Kidney epithelial cell (primary cell): Measurements from ENCODE around the gene ZFPL1. TPM values are rescaled to one million over a fixed set of nuclear protein-coding genes. Genes with fewer than 3 reads are reported as not detected.

Experiments used
- DNase-seq: peaks from one replicate; pipeline ENCODE4 v3.0.0-alpha.2; 2010; ENCODE audit warnings: low read depth
- H3K27me3 ChIP-seq: 2 replicates; pipeline ENCODE4 v1.6.0; 2011; ENCODE audit warnings: low read length; ENCODE audit not compliant: control insufficient read depth, insufficient read depth
- H3K36me3 ChIP-seq: 2 replicates; pipeline ENCODE4 v1.5.1; 2011; ENCODE audit warnings: low read length; ENCODE audit not compliant: control insufficient read depth, insufficient read depth
- H3K4me3 ChIP-seq: 2 replicates; pipeline ENCODE4 v1.5.1; 2011; ENCODE audit warnings: low read depth, mild to moderate bottlenecking, control low read depth, low read length
- CTCF ChIP-seq: IDR thresholded peaks from 2 replicates; pipeline ENCODE4 v1.5.1; 2011; ENCODE audit warnings: mild to moderate bottlenecking, moderate library complexity, low read length, control low read depth, inconsistent platforms; ENCODE audit not compliant: insufficient read depth, poor library complexity, severe bottlenecking
- total RNA-seq: library from RNA; depleted of rRNA; stranded (reverse); fragments of >200 nt; gene quantifications from 2 replicates; pipeline ENCODE4 v1.2.3, GENCODE V29; 2015

Gene ZFPL1
- total RNA-seq: 49.8 and 66.1 TPM in 2 replicates

- H3K4me3 ChIP-seq: peak within 1 kb of the TSS; percentile 76
- peak; percentile 73 for DNase-seq
- no peaks in the 10 kb centered on the region for H3K27me3 ChIP-seq
- TF ChIP-seq CTCF: no peak
- H3K36me3 ChIP-seq: peaks cover 1% of the 10 kb centered on the region
Observed at GRCh38 chr11:65083834-65084597, at the start of gene ZFPL1, which contains the start of gene CDCA5. Gene ZFPL1 (plus strand): TSS chr11:65084222. CDS start chr11:65084699, 477 bp downstream. Gene CDCA5 (minus strand): TSS chr11:65084040. CDS start chr11:65083978, 62 bp downstream.

- no peak for TF ChIP-seq CTCF
- Histone ChIP-seq H3K27me3 (no peaks in the 10 kb centered on the region), H3K36me3 (no peaks in the 10 kb centered on the region), H3K4me3 (no peak overlapping the region)
- DNase-seq: no peak
Observed at GRCh38 chr11:65034423-65034822, 49.6 kb upstream of the ZFPL1 start.

- Histone ChIP-seq H3K27me3 (no peaks in the 10 kb centered on the region), H3K36me3 (no peaks in the 10 kb centered on the region), H3K4me3 (no peak overlapping the region)
- DNase-seq: no peak
- no peak for TF ChIP-seq CTCF
Observed at GRCh38 chr11:65035579-65035978, 48.4 kb upstream of the ZFPL1 start.

GRCh38 chr11:65036931-65037330 lies 47.1 kb upstream of the ZFPL1 start:
- TF ChIP-seq CTCF: no peak
- no peak for DNase-seq
- no peaks in the 10 kb centered on the region for H3K27me3 ChIP-seq
- no peak overlapping the region for H3K4me3 ChIP-seq
- H3K36me3 ChIP-seq: no peaks in the 10 kb centered on the region

- H3K36me3 ChIP-seq: peaks cover 3% of the 10 kb centered on the region
- peak overlapping the region; percentile 69 for H3K4me3 ChIP-seq
- TF ChIP-seq CTCF: no peak
- no peaks in the 10 kb centered on the region for H3K27me3 ChIP-seq
- no peak for DNase-seq
Observed at GRCh38 chr11:65040520-65040846, 43.5 kb upstream of the ZFPL1 start.
